ENCODE data around the gene SGIP1. TPM values are rescaled to one million over a fixed set of nuclear protein-coding genes. Genes with fewer than 3 reads are reported as not detected.

Gene SGIP1
- total and polyA plus RNA-seq, 2 of the 8 experiments (the other 6 are each of a cell fraction or from before 2014, with no cell fraction given) = 1.4 to 2.1 TPM

- Histone ChIP-seq H3K14ac (ENCODE audit: insufficient read length) (no peak overlapping the region), H3K4me1 (replicated peaks in 1 of 4; ENCODE audit: control insufficient read depth in 3 of 4, insufficient read depth in 4 of 4, low read length in 3 of 4) (no peaks in the 10 kb centered on the region), H2BK20ac (ENCODE audit: low read length) (no peak overlapping the region), H2BK15ac (ENCODE audit: low read length) (no peak overlapping the region), H4K8ac (ENCODE audit: extremely low read depth, insufficient read depth, low read length) (no peak overlapping the region), H4K20me1 (replicated peaks in 1 of 2; ENCODE audit: control insufficient read depth in 1 of 2, insufficient read depth in 2 of 2, low read length in 2 of 2) (no peaks in the 10 kb centered on the region), H4K91ac (replicated peaks; ENCODE audit: insufficient read length, low read length) (no peak overlapping the region), H2BK12ac (ENCODE audit: low read depth, low read length) (no peak overlapping the region), H3K23ac (ENCODE audit: insufficient read length) (no peak overlapping the region), H3K56ac (replicated peaks; ENCODE audit: insufficient read length, low read depth, low read length) (no peak overlapping the region), H3K18ac (ENCODE audit: extremely low read depth, low read length) (no peak overlapping the region), H2AFZ (ENCODE audit: low read length) (no peak overlapping the region), H3K27ac (ENCODE audit: low read depth, low read length) (no peak overlapping the region), H3K79me1 (ENCODE audit: low read depth, low read length) (no peaks in the 10 kb centered on the region), H2AK5ac (ENCODE audit: low read depth, low read length) (no peak overlapping the region), H3K4me2 (ENCODE audit: insufficient read depth in 1 of 2, low read depth in 2 of 2, low read length in 2 of 2) (no peak overlapping the region), H3K9ac (replicated peaks in 1 of 4; ENCODE audit: extremely low read depth in 1 of 4, low read depth in 3 of 4, low read length in 3 of 4) (no peak overlapping the region), H3K4ac (replicated peaks; ENCODE audit: insufficient read length, low read depth, low read length) (no peak overlapping the region), H3K4me3 (ENCODE audit: extremely low read depth in 1 of 4, insufficient read depth in 2 of 4, low read depth in 3 of 4, low read length in 4 of 4) (no peak overlapping the region), H3K36me3 (ENCODE audit: control insufficient read depth in 2 of 4, insufficient read depth in 4 of 4, low read length in 3 of 4) (no peaks in the 10 kb centered on the region), H3K23me2 (ENCODE audit: low read depth, low read length) (no peaks in the 10 kb centered on the region), H3K79me2 (ENCODE audit: control insufficient read depth in 1 of 2, insufficient read depth in 2 of 2, low read length in 2 of 2) (no peaks in the 10 kb centered on the region), H3K9me3 (ENCODE audit: insufficient read depth in 2 of 2, low read depth in 1 of 2, low read length in 1 of 2) (no peaks in the 10 kb centered on the region), H4K5ac (ENCODE audit: insufficient read length, low read depth, low read length) (no peak overlapping the region), H2BK5ac (ENCODE audit: low read depth, low read length) (no peak overlapping the region), H3K27me3 (replicated peaks in 1 of 4; ENCODE audit: control insufficient read depth in 3 of 4, extremely low read depth in 1 of 4, insufficient read depth in 3 of 4, low read length in 3 of 4) (no peaks in the 10 kb centered on the region), H2BK120ac (replicated peaks; ENCODE audit: low read depth, low read length) (no peak overlapping the region)
- DNase-seq (ENCODE audit: low read depth in 1 of 2, low spot score in 2 of 2) (no peak), FAIRE-seq (no peak)
- ChIA-PET POLR2A (ENCODE audit: partially characterized antibody) (no interaction called here), CTCF (ENCODE audit: partially characterized antibody) (no interaction called here)
- WGBS, 2 experiments (ENCODE audit: extremely low coverage in 1 of 2, insufficient coverage in 1 of 2, insufficient read length in 1 of 2, insufficient replicate concordance in 2 of 2, low coverage in 1 of 2, low lambda C conversion rate in 2 of 2, missing lambda C conversion rate in 1 of 2) = 91% methylated on average over 5 of the region's 5 CpGs; no CpG with 5 or more reads in 1 of the 2 experiments
- TF ChIP-seq SP1 (IDR thresholded peaks at IDR 0.05; ENCODE audit: low read depth, low read length) (no peak), JUND (IDR thresholded peaks at IDR 0.05; ENCODE audit: low read length) (no peak), BCL11A (IDR thresholded peaks at IDR 0.05; ENCODE audit: low read depth in 2 of 2, low read length in 2 of 2) (no peak), SP2 (IDR thresholded peaks at IDR 0.05; ENCODE audit: low read length) (no peak), ATF3 (IDR thresholded peaks at IDR 0.05; ENCODE audit: insufficient read depth, low read depth, low read length) (no peak), MAX (IDR thresholded peaks at IDR 0.05) (no peak), HDAC6 (IDR thresholded peaks at IDR 0.05; ENCODE audit: low read depth, low read length) (no peak), SIRT6 (IDR thresholded peaks at IDR 0.05; ENCODE audit: low read length) (no peak), KDM1A (IDR thresholded peaks at IDR 0.05; ENCODE audit: borderline replicate concordance, low read length) (no peak), TBP (IDR thresholded peaks at IDR 0.05; ENCODE audit: low read depth, low read length) (no peak)
Measured at GRCh38 chr1:66679140-66679539, 145.2 kb downstream of the SGIP1 start.
